HG03039 (cell line): ENCODE data around the gene SEMA3A.

Experiments
- ATAC-seq: cut with Tn5 transposase; IDR thresholded peaks from one replicate; pipeline ENCODE4 v1.9.1; 2021; ENCODE audit warnings: mild to moderate bottlenecking, moderate library complexity; ENCODE audit not compliant: unreplicated experiment

SEMA3A gene

DNA sequence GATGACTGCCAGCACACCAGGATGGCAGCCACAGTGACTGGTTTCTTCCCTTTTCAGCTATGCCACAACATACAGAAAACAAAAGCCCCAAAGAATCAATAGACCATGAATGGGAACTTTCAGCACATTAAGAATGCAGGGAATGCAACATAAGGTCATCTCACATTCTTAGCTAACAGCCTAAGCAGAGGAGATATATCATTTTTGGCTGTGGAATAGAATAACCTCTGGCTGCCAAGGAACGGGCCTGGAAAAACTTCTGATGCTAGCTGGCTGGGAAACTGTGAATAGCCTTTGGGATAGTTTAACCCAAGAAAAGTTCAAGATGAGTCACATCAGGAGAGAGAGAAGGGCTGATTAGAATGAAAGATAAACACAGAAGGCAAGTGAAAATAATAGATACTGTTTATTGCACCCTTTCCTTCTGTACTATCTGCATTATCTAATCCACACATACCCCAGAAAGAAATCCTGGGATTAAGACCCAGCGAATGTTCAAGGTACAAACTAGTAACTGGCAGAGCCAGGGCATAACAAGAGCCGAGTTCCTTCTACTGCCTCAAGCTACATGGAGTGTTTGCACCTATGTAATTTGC, 169.2 kb downstream of the SEMA3A start:
- ATAC-seq, result no peak

GRCh38 chr7:84022684-84023308, 171.8 kb downstream of the SEMA3A start:
- ATAC-seq, result no peak

- no peak for ATAC-seq
Measured at GRCh38 chr7:84022009-84022408, 172.6 kb downstream of the SEMA3A start.

GRCh38 chr7:84021292-84021908, 173.2 kb downstream of the SEMA3A start:
- no peak for ATAC-seq

DNA sequence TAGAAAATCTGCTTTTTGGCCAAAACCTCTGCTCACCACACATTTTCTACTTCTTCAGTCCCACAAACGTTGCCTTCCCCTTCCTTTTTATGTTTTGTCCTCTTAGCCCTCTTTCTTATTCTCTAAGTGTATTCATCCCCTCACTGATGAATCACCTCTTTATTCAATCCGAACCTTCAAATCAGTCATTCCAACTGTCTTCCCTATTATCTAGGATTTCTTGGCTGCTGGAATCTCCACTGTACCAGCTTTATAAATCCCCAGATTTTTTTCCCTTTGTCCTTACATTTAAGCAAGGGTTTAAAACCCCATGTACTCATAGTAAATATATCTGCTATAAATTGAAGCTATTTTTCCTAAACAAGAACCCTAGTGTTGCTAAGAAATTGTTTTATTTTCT, 176.9 kb downstream of the SEMA3A start:
- ATAC-seq, result no peak

GRCh38 chr7:84013616-84014240, 180.9 kb downstream of the SEMA3A start:
- ATAC-seq, result no peak

GRCh38 chr7:84009782-84010181, 184.8 kb downstream of the SEMA3A start:
- ATAC-seq, result no peak

- no peak for ATAC-seq
Measured at GRCh38 chr7:84009051-84009450, 185.5 kb downstream of the SEMA3A start.

- ATAC-seq, result no peak
Measured at GRCh38 chr7:84003191-84003590, 191.4 kb downstream of the SEMA3A start.

GRCh38 chr7:84002348-84002747, 192.2 kb downstream of the SEMA3A start:
- no peak for ATAC-seq

GRCh38 chr7:83996879-83997278, 197.7 kb downstream of the SEMA3A start:
- ATAC-seq, result no peak

- ATAC-seq, result no peak
Measured at GRCh38 chr7:83987764-83988163, 206.8 kb downstream of the SEMA3A start.

DNA sequence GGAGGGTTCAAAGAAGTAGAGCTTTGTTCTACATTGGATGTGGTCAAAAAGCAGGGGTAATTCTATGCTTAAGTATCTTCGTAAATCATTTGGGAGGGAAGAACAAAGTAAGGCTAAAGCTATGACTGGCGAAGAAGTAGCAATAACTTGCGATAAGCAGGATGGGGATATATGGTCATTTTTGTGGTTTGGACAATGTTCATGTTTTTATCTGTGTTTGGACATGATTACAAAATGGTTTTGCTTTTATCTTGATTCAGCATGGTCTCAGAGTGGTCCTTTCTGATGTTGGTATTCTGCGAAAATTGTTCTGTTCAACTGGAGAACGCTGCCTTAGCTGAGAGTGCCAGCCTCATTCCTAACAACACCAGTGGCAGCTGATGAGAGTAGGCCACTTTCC, 208.8 kb downstream of the SEMA3A start:
- no peak for ATAC-seq

GRCh38 chr7:83984591-83984990, 210.0 kb downstream of the SEMA3A start:
- ATAC-seq, result no peak

- ATAC-seq, result no peak
Measured at GRCh38 chr7:83984076-83984475, 210.5 kb downstream of the SEMA3A start.

DNA sequence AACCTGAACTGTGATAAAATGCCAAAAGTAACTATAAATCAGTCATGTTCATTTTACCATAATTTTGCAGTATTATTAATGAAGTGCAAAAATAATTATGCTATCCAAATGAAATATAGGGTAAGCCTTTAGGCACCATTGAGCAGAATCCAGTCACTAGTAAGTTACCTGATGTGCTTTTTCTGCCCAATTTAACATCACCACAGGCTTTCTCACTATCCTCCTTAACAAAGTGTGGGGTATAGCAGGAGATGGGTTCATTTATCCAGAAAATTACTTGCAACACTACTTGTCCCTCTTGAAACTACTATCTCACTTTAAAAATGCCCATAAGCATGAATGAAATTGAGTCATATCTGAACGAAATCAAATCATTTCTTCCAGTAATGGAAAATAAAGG, 211.0 kb downstream of the SEMA3A start:
- no peak for ATAC-seq

GRCh38 chr7:83976302-83976701, 218.3 kb downstream of the SEMA3A start:
- ATAC-seq, result peak; percentile 76

GRCh38 chr7:83970081-83970480, 224.5 kb downstream of the SEMA3A start:
- ATAC-seq, result no peak

GRCh38 chr7:83964318-83964717, 230.3 kb downstream of the SEMA3A start:
- no peak for ATAC-seq

GRCh38 chr7:83957333-83957732, 237.3 kb downstream of the SEMA3A start:
- no peak for ATAC-seq

DNA sequence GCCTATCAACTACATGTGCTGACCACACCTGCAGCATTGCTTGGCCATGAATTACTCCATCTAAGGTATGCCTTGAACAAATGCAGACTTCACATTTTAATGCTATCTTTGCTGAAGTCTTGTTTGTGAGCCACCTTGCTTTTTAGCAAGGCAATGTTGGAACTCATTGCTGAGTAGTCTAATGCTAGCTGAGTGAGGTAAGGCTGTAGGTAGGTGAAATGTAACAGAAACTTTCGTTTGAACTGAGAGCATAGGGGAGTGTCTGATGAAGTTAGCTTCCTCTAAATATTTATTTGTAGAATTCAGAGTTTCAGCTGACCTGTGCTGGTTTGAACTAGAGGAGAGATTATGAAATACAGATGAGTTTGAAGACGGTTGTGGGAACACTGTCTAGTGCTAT, 238.5 kb downstream of the SEMA3A start:
- no peak for ATAC-seq

GRCh38 chr7:83952236-83952635, 242.4 kb downstream of the SEMA3A start:
- no peak for ATAC-seq
